ENCODE measurements around the gene NAGK. TPM values are rescaled to one million over a fixed set of nuclear protein-coding genes. Genes with fewer than 3 reads are reported as not detected.
"Not testable (repeated sequence)": the region's sequence is repeated elsewhere in the genome, so short reads cannot be mapped to it uniquely, and the experiment has no call there.

Gene NAGK
- total and polyA plus RNA-seq, 5 experiments from 2014 or later, result 33.7 to 113 (median 51.1) TPM

GRCh38 chr2:71092491-71093260 lies 24.2 kb downstream of the NAGK start:
- not testable (repeated sequence) for ATAC-seq, H3K36me3 Mint-ChIP-seq, H3K27ac Mint-ChIP-seq, DNase-seq, H3K4me1 Mint-ChIP-seq, H3K4me3 Mint-ChIP-seq, H3K9me3 Mint-ChIP-seq
- peaks cover 3 to 30% (median 12%) of the 10 kb centered on the region in 5 donors for H3K27me3 Mint-ChIP-seq
- POLR2A ChIA-PET, result interaction anchor here (1.7 kb wide), 1 partner anchor 24 kb away, joined by 6 read pairs; the partner anchor contains the start of gene NAGK

- H3K4me3 Mint-ChIP-seq, result no peak overlapping the region
- H3K9me3 Mint-ChIP-seq, result peaks cover 0 to 2% (median 0%) of the 10 kb centered on the region in 9 donors
- ATAC-seq (peak; percentile 46 to 61), DNase-seq (peak in 8 of 10 donors; percentile 3 to 36 (median 29))
- H3K36me3 Mint-ChIP-seq, result no peaks in the 10 kb centered on the region
- peaks cover 0 to 5% (median 2%) of the 10 kb centered on the region in 4 donors for H3K4me1 Mint-ChIP-seq
- peaks cover 0 to 4% (median 1%) of the 10 kb centered on the region in 5 donors for H3K27me3 Mint-ChIP-seq
- POLR2A ChIA-PET, result interaction anchor here (0.7 to 2.0 kb wide), 3 partner anchors 19 to 32 kb away, joined by 3 to 12 read pairs (median 3); partner anchors contain the start of gene NAGK
- H3K27ac Mint-ChIP-seq, result no peak overlapping the region
Measured at GRCh38 chr2:71100195-71100964, 31.9 kb downstream of the NAGK start.

DNA sequence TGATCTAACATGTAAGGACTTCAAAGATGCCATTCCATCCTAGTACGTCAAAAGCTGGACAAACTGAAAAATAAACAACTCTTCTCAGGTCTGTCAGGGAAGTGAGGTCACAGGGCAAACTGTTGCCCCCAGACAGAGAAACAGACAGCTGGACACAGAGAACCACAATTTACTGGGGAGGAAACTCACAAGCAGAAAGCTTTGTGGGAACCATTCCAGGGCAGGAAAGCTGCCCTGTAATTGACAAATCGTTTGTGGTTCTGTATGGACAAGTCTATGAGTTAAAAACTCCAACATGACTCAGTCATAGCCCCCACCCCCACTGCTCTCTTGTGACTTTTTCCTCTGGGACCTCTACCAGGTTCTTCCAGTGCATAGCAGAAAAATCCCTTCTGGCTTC lies 33.2 kb downstream of the NAGK start:
- POLR2A ChIA-PET, result interaction anchor here (1.0 to 2.0 kb wide), 2 partner anchors 18 to 34 kb away, joined by 3 to 12 read pairs; partner anchors contain the start of gene NAGK
- DNase-seq (no peak), ATAC-seq (no peak)
- H3K9me3 Mint-ChIP-seq, result peaks cover 0 to 4% (median 0%) of the 10 kb centered on the region in 9 donors
- no peak overlapping the region for H3K27ac Mint-ChIP-seq
- H3K27me3 Mint-ChIP-seq, result peaks cover 0 to 4% (median 1%) of the 10 kb centered on the region in 5 donors
- no peak overlapping the region for H3K4me3 Mint-ChIP-seq
- peaks cover 0 to 5% (median 2%) of the 10 kb centered on the region in 4 donors for H3K4me1 Mint-ChIP-seq
- H3K36me3 Mint-ChIP-seq, result no peaks in the 10 kb centered on the region

- Mint-ChIP-seq H3K36me3 (no peaks in the 10 kb centered on the region), H3K27ac (peak overlapping the region in 1 of 10 donors; percentile 44), H3K4me3 (no peak overlapping the region), H3K9me3 (peaks cover 0 to 4% (median 0%) of the 10 kb centered on the region in 9 donors), H3K4me1 (peaks cover 0 to 5% (median 2%) of the 10 kb centered on the region in 4 donors), H3K27me3 (peaks cover 0 to 4% (median 1%) of the 10 kb centered on the region in 5 donors)
- ATAC-seq (no peak), DNase-seq (no peak)
- POLR2A ChIA-PET, result no interaction called here
Measured at GRCh38 chr2:71102981-71103681, 34.7 kb downstream of the NAGK start.

DNA sequence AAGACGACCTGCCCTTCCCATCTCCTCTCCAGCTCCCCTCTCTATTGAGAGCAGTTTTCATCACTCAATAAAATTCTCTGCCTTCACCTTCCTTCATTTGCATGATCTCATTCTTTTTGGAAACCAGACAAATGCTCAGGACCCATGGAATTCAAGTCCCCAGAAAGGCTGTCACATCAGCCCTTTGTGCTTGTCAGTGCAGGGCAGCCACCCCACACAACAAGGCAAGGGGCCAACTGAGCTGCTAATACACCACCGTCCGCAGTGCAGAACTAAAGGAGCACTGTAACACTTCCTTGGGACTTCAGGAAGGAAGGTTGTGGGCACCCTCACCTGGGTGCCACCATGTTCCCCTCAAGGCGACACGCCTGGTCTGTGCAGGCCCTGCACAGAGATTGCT lies 35.4 kb downstream of the NAGK start:
- Mint-ChIP-seq H3K4me1 (peaks cover 0 to 5% (median 2%) of the 10 kb centered on the region in 4 donors), H3K9me3 (peaks cover 0 to 4% (median 0%) of the 10 kb centered on the region in 9 donors), H3K27ac (peak overlapping the region in 1 of 10 donors; percentile 9), H3K36me3 (no peaks in the 10 kb centered on the region), H3K4me3 (no peak overlapping the region), H3K27me3 (peaks cover 0 to 3% (median 1%) of the 10 kb centered on the region in 5 donors)
- POLR2A ChIA-PET, result no interaction called here
- ATAC-seq (no peak), DNase-seq (no peak)

DNA sequence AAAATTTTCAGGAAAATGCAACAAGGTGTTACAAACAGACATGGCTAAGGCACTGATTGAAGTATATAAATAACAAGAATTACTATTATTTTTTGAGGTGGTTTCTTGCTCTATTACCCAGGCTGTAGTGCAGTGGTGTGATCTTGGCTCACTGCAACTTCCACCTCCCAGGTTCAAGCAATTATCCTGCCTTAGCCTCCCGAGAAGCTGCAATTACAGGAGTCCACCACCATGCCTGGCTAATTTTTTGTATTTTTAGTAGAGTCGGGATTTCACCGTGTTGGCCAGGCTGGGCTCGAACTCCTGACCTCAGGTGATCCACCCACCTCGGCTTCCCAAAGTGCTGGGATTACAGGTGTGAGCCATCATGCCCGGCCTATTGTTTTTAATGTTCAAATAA lies 38.0 kb downstream of the NAGK start:
- not testable (repeated sequence) for DNase-seq, H3K9me3 Mint-ChIP-seq, H3K27me3 Mint-ChIP-seq, H3K4me3 Mint-ChIP-seq, ATAC-seq, H3K4me1 Mint-ChIP-seq
- Mint-ChIP-seq H3K27ac (peak overlapping the region in 1 of 10 donors; percentile 4), H3K36me3 (peaks cover 0 to 17% (median 0%) of the 10 kb centered on the region in 3 donors)
- POLR2A ChIA-PET, result interaction anchor here (0.5 kb wide), 1 partner anchor 311 kb away, joined by 4 read pairs; no protein-coding TSS in a partner anchor

GRCh38 chr2:71108091-71108490 lies 39.6 kb downstream of the NAGK start:
- Mint-ChIP-seq H3K4me1 (no peaks in the 10 kb centered on the region), H3K27ac (peak overlapping the region in 2 of 10 donors; percentile 44 to 71), H3K27me3 (no peaks in the 10 kb centered on the region), H3K9me3 (peaks cover 0 to 4% (median 0%) of the 10 kb centered on the region in 9 donors), H3K36me3 (peaks cover 0 to 26% (median 2%) of the 10 kb centered on the region in 3 donors), H3K4me3 (no peak overlapping the region)
- POLR2A ChIA-PET, result no interaction called here
- no peak for ATAC-seq
- DNase-seq, result no peak

DNA sequence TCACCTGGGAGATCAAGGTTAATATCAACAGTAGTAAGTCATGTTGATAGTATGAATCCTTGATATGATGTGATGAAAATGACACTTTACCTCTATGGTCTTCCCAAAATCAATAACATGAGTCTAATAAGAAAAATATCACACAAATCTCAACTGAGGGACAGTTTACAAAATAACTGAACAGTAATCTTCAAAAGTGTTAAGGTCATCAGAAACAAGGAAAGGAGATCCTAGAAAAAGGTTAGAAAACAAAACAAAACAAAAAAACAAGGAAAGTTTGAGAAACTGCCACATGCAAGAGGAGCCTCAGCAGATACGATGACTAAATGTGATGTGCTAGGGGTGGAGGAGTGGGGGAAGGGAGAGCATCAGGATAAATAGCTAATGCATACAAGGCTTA lies 45.4 kb downstream of the NAGK start:
- H3K4me1 Mint-ChIP-seq, result peaks cover 0 to 3% (median 1%) of the 10 kb centered on the region in 4 donors
- no peaks in the 10 kb centered on the region for H3K9me3 Mint-ChIP-seq
- H3K4me3 Mint-ChIP-seq, result no peak overlapping the region
- peaks cover 0 to 61% (median 11%) of the 10 kb centered on the region in 3 donors for H3K36me3 Mint-ChIP-seq
- POLR2A ChIA-PET, result no interaction called here
- no peak for ATAC-seq
- DNase-seq, result no peak
- H3K27ac Mint-ChIP-seq, result peak overlapping the region in 1 of 10 donors; percentile 3
- H3K27me3 Mint-ChIP-seq, result no peaks in the 10 kb centered on the region

GRCh38 chr2:71117063-71117462 lies 48.6 kb downstream of the NAGK start:
- POLR2A ChIA-PET, result interaction anchor here (0.6 kb wide), 1 partner anchor 51 kb away, joined by 3 read pairs; no protein-coding TSS in a partner anchor
- Mint-ChIP-seq H3K9me3 (no peaks in the 10 kb centered on the region), H3K4me3 (no peak overlapping the region), H3K27ac (no peak overlapping the region), H3K36me3 (peaks cover 0 to 62% (median 11%) of the 10 kb centered on the region in 3 donors), H3K27me3 (no peaks in the 10 kb centered on the region), H3K4me1 (peaks cover 0 to 8% (median 1%) of the 10 kb centered on the region in 4 donors)
- ATAC-seq, result no peak
- DNase-seq, result no peak

DNA sequence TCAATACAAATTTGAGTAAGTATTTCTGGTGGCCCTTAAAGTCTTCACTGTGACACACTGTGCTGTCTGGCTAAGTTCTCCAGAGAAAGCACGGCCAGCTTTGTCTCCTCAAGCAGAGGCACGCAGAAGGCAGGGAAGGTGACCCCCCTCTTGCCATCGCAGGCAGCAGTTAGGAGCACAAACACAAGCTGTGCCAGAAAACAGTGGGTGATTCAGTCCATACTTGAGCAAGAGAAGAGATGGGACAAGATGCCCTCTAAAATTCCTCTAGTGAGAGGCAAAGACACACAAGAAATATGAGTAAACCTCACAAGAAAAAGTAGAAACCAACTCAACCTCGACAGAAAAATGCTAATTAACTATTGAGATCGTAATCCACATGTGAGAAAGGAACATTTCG lies 51.7 kb downstream of the NAGK start:
- Mint-ChIP-seq H3K4me1 (peaks cover 0 to 10% (median 3%) of the 10 kb centered on the region in 4 donors), H3K36me3 (peaks cover 0 to 56% (median 9%) of the 10 kb centered on the region in 3 donors), H3K27ac (peak overlapping the region in 1 of 10 donors; percentile 20), H3K27me3 (no peaks in the 10 kb centered on the region), H3K4me3 (no peak overlapping the region), H3K9me3 (peaks cover 0 to 2% (median 0%) of the 10 kb centered on the region in 9 donors)
- ATAC-seq, result no peak
- DNase-seq, result no peak
- POLR2A ChIA-PET, result interaction anchor here (2.1 kb wide), 1 partner anchor 10 kb away, joined by 8 read pairs; the partner anchor contains the start of genes MCEE and MPHOSPH10

DNA sequence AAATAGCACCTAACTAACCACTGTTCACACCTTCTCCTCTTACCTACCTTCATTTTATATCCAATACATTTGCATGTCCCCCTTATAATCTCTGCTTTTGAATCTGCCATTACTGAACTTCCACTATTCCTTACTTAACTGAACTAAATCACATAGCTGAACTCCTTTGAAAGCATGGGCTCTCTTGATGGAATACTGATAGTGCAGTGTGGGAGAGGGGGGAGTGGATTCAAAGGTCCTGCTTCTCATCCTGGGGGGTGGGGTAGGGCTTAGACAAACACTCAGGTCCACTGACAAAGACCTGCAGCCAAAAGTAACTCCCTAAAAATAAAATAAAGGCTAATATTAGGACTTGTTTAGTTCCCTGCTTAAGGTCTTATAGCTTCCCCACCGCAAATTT lies 53.0 kb downstream of the NAGK start:
- Mint-ChIP-seq H3K4me3 (no peak overlapping the region), H3K36me3 (peaks cover 0 to 51% (median 8%) of the 10 kb centered on the region in 3 donors), H3K9me3 (peaks cover 0 to 2% (median 0%) of the 10 kb centered on the region in 9 donors), H3K4me1 (peaks cover 0 to 14% (median 4%) of the 10 kb centered on the region in 4 donors), H3K27ac (no peak overlapping the region), H3K27me3 (no peaks in the 10 kb centered on the region)
- ATAC-seq (no peak), DNase-seq (no peak)
- POLR2A ChIA-PET, result interaction anchor here (2.1 kb wide), 1 partner anchor 9 kb away, joined by 8 read pairs; the partner anchor contains the start of genes MCEE and MPHOSPH10

All from naive thymus-derived CD8-positive, alpha-beta T cell (primary cell).